Stomach (tissue), 4 donors: ENCODE data around the gene PDZK1IP1.

Experiments used
- CTCF ChIP-seq, 7 experiments: fragments of 450-650 bp in 4 of 7; fragments of 200-600 bp in 3 of 7; sonication (generic) in 3 of 7; IDR thresholded peaks; one replicate each; pipeline ENCODE4 v1.5.1; 2016 to 2019; ENCODE audit warnings: antibody characterized with exemption in 7 of 7, control low read depth in 2 of 7, mild to moderate bottlenecking in 1 of 7
- EP300 ChIP-seq: sonication (generic); formaldehyde crosslinking; IDR thresholded peaks from one replicate; pipeline ENCODE4 v1.6.1; 2017; ENCODE audit warnings: antibody characterized with exemption
- POLR2A ChIP-seq, 4 donors: fragments of 450-650 bp; IDR thresholded peaks; one replicate each; pipeline ENCODE4 v1.6.1; 2016; ENCODE audit warnings: antibody characterized with exemption in 4 of 4, control low read depth in 2 of 4, mild to moderate bottlenecking in 1 of 4, moderate library complexity in 1 of 4

- TF ChIP-seq POLR2A (IDR thresholded peaks at IDR 0.05) (no peak), EP300 (no peak), CTCF (IDR thresholded peaks at IDR 0.05) (no peak)
These were observed 46.0 kb upstream of the PDZK1IP1 start for GRCh38 chr1:47235806-47236205.
